ENCODE measurements around the gene PPP1CB.

DNA sequence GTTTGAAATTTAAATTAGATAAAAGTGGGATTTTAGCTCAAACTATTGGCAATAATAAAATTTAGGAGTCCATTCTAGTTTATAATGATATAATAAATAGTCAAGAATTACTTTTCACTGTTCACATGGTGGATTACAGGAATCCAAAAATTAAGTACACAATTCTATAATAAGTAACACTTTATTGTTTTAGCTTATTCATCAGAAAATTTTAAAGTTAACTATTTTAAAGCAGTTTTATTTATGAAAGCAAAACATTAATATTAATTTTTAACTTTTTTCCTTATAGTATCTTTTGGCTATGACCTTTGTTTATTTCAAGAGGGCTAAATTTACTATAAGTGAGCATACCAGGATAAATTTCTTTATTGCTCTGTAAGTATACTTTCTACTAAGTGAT, 70.4 kb downstream of the PPP1CB start:
- no peak for TF ChIP-seq POLR2A (IDR thresholded peaks at IDR 0.05)
- TF ChIP-seq, protein P1, sequence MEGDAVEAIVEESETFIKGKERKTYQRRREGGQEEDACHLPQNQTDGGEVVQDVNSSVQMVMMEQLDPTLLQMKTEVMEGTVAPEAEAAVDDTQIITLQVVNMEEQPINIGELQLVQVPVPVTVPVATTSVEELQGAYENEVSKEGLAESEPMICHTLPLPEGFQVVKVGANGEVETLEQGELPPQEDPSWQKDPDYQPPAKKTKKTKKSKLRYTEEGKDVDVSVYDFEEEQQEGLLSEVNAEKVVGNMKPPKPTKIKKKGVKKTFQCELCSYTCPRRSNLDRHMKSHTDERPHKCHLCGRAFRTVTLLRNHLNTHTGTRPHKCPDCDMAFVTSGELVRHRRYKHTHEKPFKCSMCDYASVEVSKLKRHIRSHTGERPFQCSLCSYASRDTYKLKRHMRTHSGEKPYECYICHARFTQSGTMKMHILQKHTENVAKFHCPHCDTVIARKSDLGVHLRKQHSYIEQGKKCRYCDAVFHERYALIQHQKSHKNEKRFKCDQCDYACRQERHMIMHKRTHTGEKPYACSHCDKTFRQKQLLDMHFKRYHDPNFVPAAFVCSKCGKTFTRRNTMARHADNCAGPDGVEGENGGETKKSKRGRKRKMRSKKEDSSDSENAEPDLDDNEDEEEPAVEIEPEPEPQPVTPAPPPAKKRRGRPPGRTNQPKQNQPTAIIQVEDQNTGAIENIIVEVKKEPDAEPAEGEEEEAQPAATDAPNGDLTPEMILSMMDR (IDR thresholded peaks at IDR 0.05) = no peak

Data from esophagus squamous epithelium (tissue), 4 donors.